Ovary (tissue), 9 donors: ENCODE measurements around the gene SMC5. TPM values are rescaled to one million over a fixed set of nuclear protein-coding genes. Genes with fewer than 3 reads are reported as not detected.
"Not testable (repeated sequence)": the region's sequence is repeated elsewhere in the genome, so short reads cannot be mapped to it uniquely, and the experiment has no call there.

Experiments
- DNase-seq, 5 donors: peaks; one replicate each; pipeline ENCODE4 v3.0.0-alpha.2; 2019 to 2020
- H3K27ac ChIP-seq, 2 donors: fragments of 200-600 bp; one replicate each; pipeline versions ENCODE4 v1.5.1 to v1.8.0; 2019 to 2022
- H3K27me3 ChIP-seq: fragments of 200-600 bp; one replicate; pipeline ENCODE4 v1.8.0; 2022
- H3K36me3 ChIP-seq: fragments of 200-600 bp; sonication (generic); one replicate; pipeline ENCODE4 v1.5.1; 2019
- H3K4me1 ChIP-seq: one replicate; pipeline ENCODE4 v1.8.1; 2013; ENCODE audit warnings: mild to moderate bottlenecking, moderate library complexity; ENCODE audit not compliant: insufficient read depth
- H3K4me3 ChIP-seq: fragments of 200-600 bp; sonication (generic); one replicate; pipeline ENCODE4 v1.5.1; 2017
- H3K9me3 ChIP-seq, 2 donors: fragments of 200-600 bp in 1 of 2; sonication (generic) in 1 of 2; one replicate each; pipeline versions ENCODE4 v1.5.1 to v1.8.1; 2013 to 2019; ENCODE audit warnings: mild to moderate bottlenecking in 1 of 2, moderate library complexity in 1 of 2
- CTCF ChIP-seq, 3 donors: fragments of 450-650 bp in 2 of 3; fragments of 200-600 bp in 1 of 3; IDR thresholded peaks; one replicate each; pipeline versions ENCODE4 v1.5.1 to v1.8.0; 2016 to 2022; ENCODE audit warnings: antibody characterized with exemption in 3 of 3, mild to moderate bottlenecking in 1 of 3
- EP300 ChIP-seq: sonication (generic); formaldehyde crosslinking; IDR thresholded peaks from one replicate; pipeline ENCODE4 v1.6.1; 2017; ENCODE audit warnings: antibody characterized with exemption
- POLR2A ChIP-seq: fragments of 450-650 bp; IDR thresholded peaks from one replicate; pipeline ENCODE4 v1.6.1; 2017; ENCODE audit warnings: antibody characterized with exemption, mild to moderate bottlenecking, moderate library complexity
- WGBS, 3 donors: extraction: QIAGEN DNeasy Blood & Tissue Kit in 1 of 3; methylation state at CpG; one replicate each; pipeline versions ENCODE4 v1.1.5 to v1.1.7; 2013 to 2017; 5-methylcytosine and 5-hydroxymethylcytosine counted together
- intact Hi-C, 4 donors: fragments of 100-400 bp; cut with DNase I; formaldehyde crosslinking; loops; one replicate each; pipeline versions ENCODE4 v1.11.0 to v1.15.1; 2022 to 2023
- polyA plus RNA-seq, 2 donors: library from polyadenylated mRNA; stranded (reverse); fragments of 200-250 nt in 1 of 2; fragments of 350-450 nt in 1 of 2; fragmentation: Illumina TruSeq in 1 of 2; extraction: RNeasy Lipid Tissue Mini Kit (QIAGEN cat#74804) in 1 of 2; gene quantifications; one replicate each; pipeline ENCODE4 v1.2.3, GENCODE V29; 2013 to 2014
- total RNA-seq, 7 donors: library from RNA; depleted of rRNA in 2 of 7; stranded (reverse); fragments of >200 nt in 2 of 7; fragmentation: NEBNext Ultra II Directional in 3 of 7; extraction: Animal tissue kit (Norgen Biotek cat#: 25700) in 3 of 7; gene quantifications; one replicate each; pipeline versions ENCODE4 v1.1.0 to v1.2.4, GENCODE V29; 2016 to 2023
- donor health status: DM: no; HTN: no; CAD: no; lungs with moderate emphysema.
- donor health status: DM: no; HTN: no; CAD: no.
- donor health status: Bipolar disorder and iron deficiency.
- donor health status: DM: yes; HTN: yes; CAD: no.
- donor health status: DM: no; HTN: no; CAD: no.
- donor health status: DM: yes; HTN: yes; CAD: no.

The SMC5 gene
- total and polyA plus RNA-seq, 9 donors: 19.5 to 55.8 (median 46.1) TPM

GRCh38 chr9:70232476-70232875 is 26.3 kb upstream of the SMC5 start:
- Histone ChIP-seq H3K36me3 (no peaks in the 10 kb centered on the region), H3K4me1 (peaks cover 5% of the 10 kb centered on the region), H3K4me3 (no peak overlapping the region), H3K9me3 (no peaks in the 10 kb centered on the region), H3K27ac (no peak overlapping the region), H3K27me3 (no peaks in the 10 kb centered on the region)
- WGBS, 3 donors: 44 to 56% (median 47%) methylated on average over 4 of the region's 4 CpGs
- DNase-seq: no peak
- TF ChIP-seq POLR2A (no peak), EP300 (no peak), CTCF (IDR thresholded peaks at IDR 0.05) (no peak)
- intact Hi-C loops: loop anchor here in 2 of 4 donors (5.0 to 10.0 kb wide), 2 partner anchors 62 to 265 kb away; no protein-coding TSS in a partner anchor

- WGBS, 3 donors: 72 to 94% (median 91%) methylated on average over 7 to 9 of the region's 9 CpGs
- not testable (repeated sequence) for DNase-seq, H3K9me3 ChIP-seq, H3K27ac ChIP-seq, H3K36me3 ChIP-seq, H3K4me3 ChIP-seq, H3K4me1 ChIP-seq, H3K27me3 ChIP-seq
- intact Hi-C loops: loop anchor here in 2 of 4 donors (5.0 to 10.0 kb wide), 2 partner anchors 61 to 267 kb away; no protein-coding TSS in a partner anchor
Observed at GRCh38 chr9:70234208-70234607, 24.6 kb upstream of the SMC5 start.

- intact Hi-C loops: not testable (repeated sequence)
Observed at GRCh38 chr9:70245952-70246351, 12.8 kb upstream of the SMC5 start.

GRCh38 chr9:70250221-70250620 is 8.6 kb upstream of the SMC5 start:
- TF ChIP-seq CTCF (IDR thresholded peaks at IDR 0.05) (no peak), POLR2A (no peak), EP300 (no peak)
- H3K9me3 ChIP-seq: no peaks in the 10 kb centered on the region
- no peak for DNase-seq
- H3K4me3 ChIP-seq: no peak overlapping the region
- intact Hi-C loops: loop anchor here in 1 of 4 donors (10.0 kb wide), 2 partner anchors 125 to 155 kb away; no protein-coding TSS in a partner anchor
- no peaks in the 10 kb centered on the region for H3K36me3 ChIP-seq
- no peaks in the 10 kb centered on the region for H3K4me1 ChIP-seq
- no peaks in the 10 kb centered on the region for H3K27me3 ChIP-seq
- WGBS, 3 donors: 93 to 94% (median 94%) methylated on average over 1 of the region's 1 CpG
- no peak overlapping the region for H3K27ac ChIP-seq

More at GRCh38 chr9:70245952-70246351, 12.8 kb upstream of the SMC5 start:
- H3K36me3 ChIP-seq, H3K27ac ChIP-seq, DNase-seq, H3K27me3 ChIP-seq, H3K4me1 ChIP-seq, H3K4me3 ChIP-seq, H3K9me3 ChIP-seq: not testable (repeated sequence)
- 97 to 100% (median 98%) methylated on average over 1 of the region's 1 CpG for WGBS, 3 donors

- DNase-seq: no peak
- TF ChIP-seq POLR2A (no peak), EP300 (no peak), CTCF (IDR thresholded peaks at IDR 0.05) (no peak)
- H3K9me3 ChIP-seq: no peaks in the 10 kb centered on the region
- H3K27ac ChIP-seq: peak overlapping the region in 1 of 2 donors; percentile 95
- peaks cover 8% of the 10 kb centered on the region for H3K4me1 ChIP-seq
- H3K36me3 ChIP-seq: no peaks in the 10 kb centered on the region
- H3K4me3 ChIP-seq: peak overlapping the region; percentile 12
- no peaks in the 10 kb centered on the region for H3K27me3 ChIP-seq
- intact Hi-C loops: loop anchor here in 1 of 4 donors (10.0 kb wide), 2 partner anchors 131 to 149 kb away; no protein-coding TSS in a partner anchor
Observed at GRCh38 chr9:70255486-70255885, 3.3 kb upstream of the SMC5 start.
